Type B pancreatic cell (in vitro differentiated cells): ENCODE results near the gene GLRA3. TPM values are rescaled to one million over a fixed set of nuclear protein-coding genes. Genes with fewer than 3 reads are reported as not detected.
"Not testable (repeated sequence)": the region's sequence is repeated elsewhere in the genome, so short reads cannot be mapped to it uniquely, and the experiment has no call there.

Experiments
- DNase-seq: peaks from one replicate; pipeline ENCODE4 v3.0.0; 2021; ENCODE audit warnings: mixed read lengths; ENCODE audit not compliant: unreplicated experiment; ENCODE audit errors: extremely low spot score
- H3K27ac Mint-ChIP-seq: 2 replicates; pipeline ENCODE4 v1.8.0; 2021; ENCODE audit warnings: mild to moderate bottlenecking, mixed read lengths
- H3K27me3 Mint-ChIP-seq: 2 replicates; pipeline ENCODE4 v1.8.0; 2021; ENCODE audit warnings: mixed read lengths
- H3K36me3 Mint-ChIP-seq: 2 replicates; pipeline ENCODE4 v1.8.0; 2021; ENCODE audit warnings: mixed read lengths
- H3K4me1 Mint-ChIP-seq: one replicate; pipeline ENCODE4 v1.8.0; 2021; ENCODE audit warnings: mixed read lengths; ENCODE audit not compliant: unreplicated experiment
- H3K4me3 Mint-ChIP-seq: 2 replicates; pipeline ENCODE4 v1.8.0; 2021; ENCODE audit warnings: mild to moderate bottlenecking, mixed read lengths
- H3K9me3 Mint-ChIP-seq: 2 replicates; pipeline ENCODE4 v1.8.0; 2021; ENCODE audit warnings: mixed read lengths
- CTCF ChIP-seq: fragments of 200-600 bp; sonication (generic); conservative IDR thresholded peaks from 2 replicates; pipeline ENCODE4 v1.5.0; 2021; ENCODE audit warnings: antibody characterized with exemption, mild to moderate bottlenecking
- total RNA-seq: library from RNA; stranded (reverse); gene quantifications from 2 replicates; pipeline ENCODE4 v1.2.1, GENCODE V29; 2021; ENCODE audit warnings: low replicate concordance

GLRA3 gene
- total RNA-seq, 1 donor from 2014 or later, result 0.60 TPM

GRCh38 chr4:174702979-174703478 lies 126.0 kb downstream of the GLRA3 start:
- no peak for DNase-seq
- Mint-ChIP-seq H3K36me3 (no peaks in the 10 kb centered on the region), H3K27me3 (no peaks in the 10 kb centered on the region), H3K4me3 (no peak overlapping the region), H3K4me1 (no peaks in the 10 kb centered on the region), H3K27ac (no peak overlapping the region), H3K9me3 (peaks cover 7% of the 10 kb centered on the region)
- TF ChIP-seq CTCF, result no peak

- no peak for TF ChIP-seq CTCF
- Mint-ChIP-seq H3K9me3 (no peaks in the 10 kb centered on the region), H3K4me3 (no peak overlapping the region), H3K27ac (no peak overlapping the region), H3K27me3 (no peaks in the 10 kb centered on the region), H3K4me1 (no peaks in the 10 kb centered on the region), H3K36me3 (no peaks in the 10 kb centered on the region)
- no peak for DNase-seq
These were observed 129.4 kb downstream of the GLRA3 start for GRCh38 chr4:174699654-174700053.

GRCh38 chr4:174697896-174698295 lies 131.2 kb downstream of the GLRA3 start:
- H3K4me1 Mint-ChIP-seq, result no peaks in the 10 kb centered on the region
- H3K27ac Mint-ChIP-seq, result no peak overlapping the region
- no peak for TF ChIP-seq CTCF
- no peaks in the 10 kb centered on the region for H3K9me3 Mint-ChIP-seq
- no peak for DNase-seq
- H3K27me3 Mint-ChIP-seq, result no peaks in the 10 kb centered on the region
- no peak overlapping the region for H3K4me3 Mint-ChIP-seq
- no peaks in the 10 kb centered on the region for H3K36me3 Mint-ChIP-seq

GRCh38 chr4:174697202-174697601 lies 131.8 kb downstream of the GLRA3 start:
- H3K9me3 Mint-ChIP-seq, result no peaks in the 10 kb centered on the region
- H3K4me1 Mint-ChIP-seq, result no peaks in the 10 kb centered on the region
- no peaks in the 10 kb centered on the region for H3K27me3 Mint-ChIP-seq
- H3K4me3 Mint-ChIP-seq, result no peak overlapping the region
- no peak for TF ChIP-seq CTCF
- H3K27ac Mint-ChIP-seq, result no peak overlapping the region
- no peak for DNase-seq
- H3K36me3 Mint-ChIP-seq, result no peaks in the 10 kb centered on the region

- DNase-seq, result no peak
- H3K36me3 Mint-ChIP-seq, result no peaks in the 10 kb centered on the region
- H3K4me1 Mint-ChIP-seq, result no peaks in the 10 kb centered on the region
- no peak for TF ChIP-seq CTCF
- no peaks in the 10 kb centered on the region for H3K27me3 Mint-ChIP-seq
- H3K9me3 Mint-ChIP-seq, result no peaks in the 10 kb centered on the region
- H3K4me3 Mint-ChIP-seq, result no peak overlapping the region
- no peak overlapping the region for H3K27ac Mint-ChIP-seq
These were observed 132.4 kb downstream of the GLRA3 start for GRCh38 chr4:174696657-174697056.

GRCh38 chr4:174691876-174692275 lies 137.2 kb downstream of the GLRA3 start:
- H3K27ac Mint-ChIP-seq, H3K4me1 Mint-ChIP-seq, H3K27me3 Mint-ChIP-seq, H3K9me3 Mint-ChIP-seq, H3K4me3 Mint-ChIP-seq, DNase-seq, H3K36me3 Mint-ChIP-seq: not testable (repeated sequence)
